SH-SY5Y (cell line): ENCODE results near the gene IL36G.

Experiments used
- GATA2 ChIP-seq: IDR thresholded peaks from 2 replicates; pipeline ENCODE4 v1.6.1; 2011; ENCODE audit warnings: mild to moderate bottlenecking, low read depth, low read length
- GATA3 ChIP-seq: IDR thresholded peaks from 2 replicates; pipeline ENCODE4 v1.6.1; 2011; ENCODE audit warnings: low read depth, mild to moderate bottlenecking, low read length, moderate library complexity

DNA sequence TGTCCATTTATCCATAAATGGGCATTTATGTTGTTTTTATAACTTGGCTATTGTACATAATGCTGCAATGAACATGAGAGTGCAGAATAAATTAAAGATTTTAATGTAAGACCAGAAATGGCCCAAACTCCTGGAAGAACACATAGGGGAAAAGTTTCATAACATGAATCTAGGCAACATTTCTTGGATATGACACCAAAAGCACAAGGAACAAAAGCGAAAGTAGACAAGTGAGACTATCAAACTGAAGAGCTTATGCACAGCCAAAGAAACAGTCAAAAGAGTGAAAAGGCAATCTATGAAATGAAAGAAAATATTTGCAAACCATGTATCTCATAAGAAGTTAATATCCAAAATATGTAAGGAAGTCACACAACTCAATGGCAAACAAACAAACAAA is 33.3 kb downstream of the IL36G start:
- TF ChIP-seq GATA2 (no peak), GATA3 (no peak)
